ACC112 (cell line): ENCODE data around the gene FOXD2.

ENCODE experiments used
- H2AFZ ChIP-seq: fragments of 200-600 bp; sonication (generic); one replicate; pipeline ENCODE4 v1.6.0; 2017; ENCODE audit warnings: antibody characterized with exemption, low read length; ENCODE audit not compliant: unreplicated experiment
- H3K27ac ChIP-seq: fragments of 200-600 bp; sonication (generic); 2 replicates; pipeline ENCODE4 v1.5.1; 2014; ENCODE audit warnings: low read depth, mild to moderate bottlenecking, antibody characterized with exemption, low read length, moderate library complexity
- H3K27me3 ChIP-seq: fragments of 200-600 bp; sonication (generic); 2 replicates; pipeline ENCODE4 v1.6.1; 2014; ENCODE audit warnings: mild to moderate bottlenecking, antibody characterized with exemption, low read length, moderate library complexity, mixed read lengths; ENCODE audit not compliant: insufficient read depth
- H3K36me3 ChIP-seq: fragments of 200-600 bp; sonication (generic); 2 replicates; pipeline ENCODE4 v1.6.1; 2016; ENCODE audit warnings: mild to moderate bottlenecking, antibody characterized with exemption, low read length, moderate library complexity, mixed read lengths; ENCODE audit not compliant: insufficient read depth
- H3K4me1 ChIP-seq: fragments of 200-600 bp; sonication (generic); one replicate; pipeline ENCODE4 v1.6.1; 2016; ENCODE audit warnings: low read length, mixed read lengths; ENCODE audit not compliant: insufficient read depth, unreplicated experiment, control insufficient read depth
- H3K4me3 ChIP-seq: fragments of 200-600 bp; sonication (generic); 2 replicates; pipeline ENCODE4 v1.5.1; 2014; ENCODE audit warnings: mild to moderate bottlenecking, low read depth, low read length
- H3K79me2 ChIP-seq: fragments of 200-600 bp; sonication (generic); one replicate; pipeline ENCODE4 v1.6.0; 2016; ENCODE audit warnings: low read length; ENCODE audit not compliant: control insufficient read depth, unreplicated experiment, insufficient read depth

The FOXD2 gene

GRCh38 chr1:47469390-47469759 lies 31.5 kb downstream of the FOXD2 start:
- Histone ChIP-seq H2AFZ (no peak overlapping the region), H3K4me1 (no peaks in the 10 kb centered on the region), H3K79me2 (no peaks in the 10 kb centered on the region), H3K27me3 (peaks cover 19% of the 10 kb centered on the region), H3K36me3 (no peaks in the 10 kb centered on the region), H3K27ac (no peak overlapping the region), H3K4me3 (no peak overlapping the region)

- no peak overlapping the region for H3K27ac ChIP-seq
- no peak overlapping the region for H3K4me3 ChIP-seq
- no peaks in the 10 kb centered on the region for H3K4me1 ChIP-seq
- H3K36me3 ChIP-seq = no peaks in the 10 kb centered on the region
- peaks cover 19% of the 10 kb centered on the region for H3K27me3 ChIP-seq
- H2AFZ ChIP-seq = no peak overlapping the region
- H3K79me2 ChIP-seq = no peaks in the 10 kb centered on the region
Measured at GRCh38 chr1:47469910-47470309, 32.1 kb downstream of the FOXD2 start.

- Histone ChIP-seq H3K4me3 (no peak overlapping the region), H3K36me3 (no peaks in the 10 kb centered on the region), H3K4me1 (no peaks in the 10 kb centered on the region), H3K27ac (no peak overlapping the region), H3K27me3 (peaks cover 12% of the 10 kb centered on the region), H3K79me2 (no peaks in the 10 kb centered on the region), H2AFZ (no peak overlapping the region)
Measured at GRCh38 chr1:47471163-47471562, 33.3 kb downstream of the FOXD2 start.

- H3K79me2 ChIP-seq = no peaks in the 10 kb centered on the region
- H3K27me3 ChIP-seq = peaks cover 22% of the 10 kb centered on the region
- H3K36me3 ChIP-seq = no peaks in the 10 kb centered on the region
- no peak overlapping the region for H3K27ac ChIP-seq
- no peak overlapping the region for H2AFZ ChIP-seq
- no peak overlapping the region for H3K4me3 ChIP-seq
- no peaks in the 10 kb centered on the region for H3K4me1 ChIP-seq
Measured at GRCh38 chr1:47474278-47475193, 36.7 kb downstream of the FOXD2 start.

GRCh38 chr1:47477595-47478080 lies 39.8 kb downstream of the FOXD2 start:
- Histone ChIP-seq H2AFZ (no peak overlapping the region), H3K27me3 (peaks cover 23% of the 10 kb centered on the region), H3K4me3 (no peak overlapping the region), H3K4me1 (no peaks in the 10 kb centered on the region), H3K27ac (no peak overlapping the region), H3K79me2 (no peaks in the 10 kb centered on the region), H3K36me3 (no peaks in the 10 kb centered on the region)

- Histone ChIP-seq H3K27me3 (peaks cover 23% of the 10 kb centered on the region), H2AFZ (no peak overlapping the region), H3K79me2 (no peaks in the 10 kb centered on the region), H3K36me3 (no peaks in the 10 kb centered on the region), H3K4me3 (no peak overlapping the region), H3K27ac (no peak overlapping the region), H3K4me1 (no peaks in the 10 kb centered on the region)
Measured at GRCh38 chr1:47478090-47478489, 40.2 kb downstream of the FOXD2 start.

GRCh38 chr1:47479664-47480063 lies 41.8 kb downstream of the FOXD2 start:
- H3K79me2 ChIP-seq = no peaks in the 10 kb centered on the region
- H3K27me3 ChIP-seq = peaks cover 17% of the 10 kb centered on the region; the same call in 1 of the 2 replicates
- no peak overlapping the region for H3K27ac ChIP-seq
- H3K4me1 ChIP-seq = no peaks in the 10 kb centered on the region
- no peak overlapping the region for H2AFZ ChIP-seq
- no peak overlapping the region for H3K4me3 ChIP-seq
- H3K36me3 ChIP-seq = no peaks in the 10 kb centered on the region

- no peaks in the 10 kb centered on the region for H3K36me3 ChIP-seq
- no peak overlapping the region for H2AFZ ChIP-seq
- H3K4me1 ChIP-seq = no peaks in the 10 kb centered on the region
- no peaks in the 10 kb centered on the region for H3K79me2 ChIP-seq
- H3K27me3 ChIP-seq = peaks cover 17% of the 10 kb centered on the region; the same call in 1 of the 2 replicates
- H3K27ac ChIP-seq = no peak overlapping the region
- H3K4me3 ChIP-seq = no peak overlapping the region
Measured at GRCh38 chr1:47481936-47482335, 44.1 kb downstream of the FOXD2 start.

GRCh38 chr1:47482786-47483185 lies 44.9 kb downstream of the FOXD2 start:
- no peak overlapping the region for H3K27ac ChIP-seq
- H3K27me3 ChIP-seq = peaks cover 10% of the 10 kb centered on the region; the same call in 1 of the 2 replicates
- H3K4me1 ChIP-seq = no peaks in the 10 kb centered on the region
- H3K79me2 ChIP-seq = no peaks in the 10 kb centered on the region
- no peaks in the 10 kb centered on the region for H3K36me3 ChIP-seq
- no peak overlapping the region for H2AFZ ChIP-seq
- no peak overlapping the region for H3K4me3 ChIP-seq

GRCh38 chr1:47483651-47484050 lies 45.8 kb downstream of the FOXD2 start:
- H3K4me3 ChIP-seq = no peak overlapping the region
- H3K36me3 ChIP-seq = no peaks in the 10 kb centered on the region
- H3K4me1 ChIP-seq = no peaks in the 10 kb centered on the region
- H3K27ac ChIP-seq = no peak overlapping the region
- H3K27me3 ChIP-seq = peaks cover 16% of the 10 kb centered on the region
- H2AFZ ChIP-seq = no peak overlapping the region
- H3K79me2 ChIP-seq = no peaks in the 10 kb centered on the region

- Histone ChIP-seq H3K27me3 (peaks cover 18% of the 10 kb centered on the region), H3K27ac (no peak overlapping the region), H2AFZ (no peak overlapping the region), H3K79me2 (no peaks in the 10 kb centered on the region), H3K36me3 (no peaks in the 10 kb centered on the region), H3K4me1 (no peaks in the 10 kb centered on the region), H3K4me3 (no peak overlapping the region)
Measured at GRCh38 chr1:47485817-47486216, 48.0 kb downstream of the FOXD2 start.
